HepG2 (cell line): ENCODE results near the gene FBXO28. TPM values are rescaled to one million over a fixed set of nuclear protein-coding genes. Genes with fewer than 3 reads are reported as not detected.

Source experiments
- ATAC-seq: fragments of 200-7000 bp; cut with Tn5 transposase; 3 replicates; pipeline ENCODE4 v1.9.1; 2020; ENCODE audit warnings: mild to moderate bottlenecking, moderate library complexity
- BruUV-seq: library from RNA; stranded (reverse); fragments of 400-500 nt; replicated peaks from 2 replicates; lab custom pipeline; 2021; lab: Mats Ljungman, UMichigan
- CTCF ChIA-PET: fragments of 300-600 bp; formaldehyde crosslinking; extraction: SDS; loops from one replicate; lab custom pipeline; 2021; ENCODE audit warnings: low total read pairs, inconsistent platforms, low intra/inter-chr PET ratio; lab: Yijun Ruan, JAX
- POLR2A ChIA-PET: fragments of 350-600 bp; sonication (Branson Sonifier 250); formaldehyde crosslinking; loops from one replicate; lab custom pipeline; 2020; ENCODE audit warnings: antibody characterized with exemption, inconsistent platforms; lab: Yijun Ruan, JAX
- DNase-seq: peaks from one replicate; pipeline ENCODE4 v3.0.0-alpha.2; 2015; ENCODE audit warnings: low spot score
- FAIRE-seq: peaks from 3 replicates; lab custom pipeline; 2011; peaks lifted over from hg19 to GRCh38; lab: Jason Lieb, UNC
- H2AFZ ChIP-seq: one replicate; pipeline ENCODE4 v1.6.1; 2011; ENCODE audit warnings: low read length, inconsistent platforms
- H3K27ac ChIP-seq: fragments of 300-600 bp; 3 replicates; pipeline ENCODE4 v1.8.0; 2011; ENCODE audit warnings: mixed run types, mild to moderate bottlenecking, mixed read lengths, low read length, inconsistent platforms; ENCODE audit not compliant: insufficient read depth; ENCODE audit errors: extremely low read length
- H3K27me3 ChIP-seq, 2 experiments: fragments of 200-600 bp in 1 of 2; 2 replicates in 1 of 2; 3 replicates in 1 of 2; pipeline versions ENCODE4 v1.6.0 to v1.8.0; 2011; ENCODE audit warnings: low read length in 2 of 2, mild to moderate bottlenecking in 2 of 2, moderate library complexity in 2 of 2, inconsistent platforms in 1 of 2; ENCODE audit not compliant: insufficient read depth in 2 of 2, control insufficient read depth in 1 of 2
- H3K36me3 ChIP-seq, 2 experiments: fragments of 200-600 bp in 1 of 2; replicated peaks in 1 of 2; 2 replicates in 1 of 2; 3 replicates in 1 of 2; pipeline versions ENCODE4 v1.5.1 to v1.8.0; 2011; ENCODE audit warnings: low read length in 2 of 2, inconsistent platforms in 1 of 2; ENCODE audit not compliant: insufficient read depth in 2 of 2, control insufficient read depth in 1 of 2
- H3K4me1 ChIP-seq: 2 replicates; pipeline ENCODE4 v1.5.1; 2012; ENCODE audit warnings: low read length, inconsistent platforms; ENCODE audit not compliant: insufficient read depth
- H3K4me2 ChIP-seq: 2 replicates; pipeline ENCODE4 v1.6.0; 2011; ENCODE audit warnings: low read depth, low read length, inconsistent platforms
- H3K4me3 ChIP-seq, 3 experiments: fragments of 200-600 bp in 1 of 3; sonication (generic), shearing (Covaris generic) in 1 of 3; replicated peaks in 1 of 3; 2 replicates each; pipeline ENCODE4 v1.5.1; 2011 to 2016; ENCODE audit warnings: low read length in 3 of 3, inconsistent platforms in 2 of 3, low read depth in 2 of 3, mild to moderate bottlenecking in 2 of 3, control low read depth in 1 of 3, mixed read lengths in 1 of 3; ENCODE audit not compliant: insufficient read depth in 1 of 3
- H3K79me2 ChIP-seq: one replicate; pipeline ENCODE4 v1.6.1; 2011; ENCODE audit warnings: low read length, inconsistent platforms; ENCODE audit not compliant: insufficient read depth
- H3K9ac ChIP-seq: 2 replicates; pipeline ENCODE4 v1.6.0; 2011; ENCODE audit warnings: mild to moderate bottlenecking, low read depth, low read length, inconsistent platforms; ENCODE audit not compliant: insufficient read depth
- H3K9me3 ChIP-seq: 2 replicates; pipeline ENCODE4 v1.5.1; 2012; ENCODE audit warnings: mild to moderate bottlenecking, low read length
- H4K20me1 ChIP-seq: 2 replicates; pipeline ENCODE4 v1.6.0; 2011; ENCODE audit warnings: inconsistent platforms, mild to moderate bottlenecking, low read length, moderate library complexity; ENCODE audit not compliant: insufficient read depth
- ARNT2 ChIP-seq: sonication (generic); formaldehyde crosslinking; IDR thresholded peaks from 2 replicates; pipeline ENCODE4 v1.8.0; 2022; ENCODE audit warnings: mild to moderate bottlenecking, low read depth, missing genetic modification reagents, moderate library complexity
- ARNTL ChIP-seq: sonication (generic); formaldehyde crosslinking; IDR thresholded peaks from 2 replicates; pipeline ENCODE4 v1.4.0; 2020; ENCODE audit warnings: mild to moderate bottlenecking, missing genetic modification reagents
- CBX2 ChIP-seq, 2 experiments: fragments of 200-600 bp in 1 of 2; sonication (generic); formaldehyde crosslinking in 1 of 2; IDR thresholded peaks; 2 replicates each; pipeline versions ENCODE4 v1.7.0 to v1.8.1; 2018 to 2022; ENCODE audit warnings: low read depth in 2 of 2, low read length in 1 of 2, mild to moderate bottlenecking in 1 of 2, missing genetic modification reagents in 1 of 2
- CCDC6 ChIP-seq: sonication (generic); formaldehyde crosslinking; IDR thresholded peaks from 2 replicates; pipeline ENCODE4 v1.8.1; 2022; ENCODE audit warnings: mild to moderate bottlenecking, missing genetic modification reagents, moderate library complexity
- CERS6 ChIP-seq: sonication (generic); formaldehyde crosslinking; IDR thresholded peaks from 2 replicates; pipeline ENCODE4 v1.5.0; 2020; ENCODE audit warnings: missing genetic modification reagents
- KMT2B ChIP-seq: IDR thresholded peaks from 2 replicates; pipeline ENCODE4 v1.6.1; 2016; ENCODE audit warnings: missing genetic modification reagents, missing compliant biosample characterization
- MLLT10 ChIP-seq: sonication (generic); formaldehyde crosslinking; IDR thresholded peaks from 2 replicates; pipeline ENCODE4 v1.4.0; 2020; ENCODE audit warnings: missing genetic modification reagents
- MLX ChIP-seq: IDR thresholded peaks from 2 replicates; pipeline ENCODE4 v1.6.1; 2016
- PREB ChIP-seq: sonication (generic); formaldehyde crosslinking; IDR thresholded peaks from 2 replicates; pipeline ENCODE4 v1.4.0; 2020; ENCODE audit warnings: missing genetic modification reagents
- RFXANK ChIP-seq: IDR thresholded peaks from 2 replicates; pipeline ENCODE4 v1.6.1; 2016
- U2AF1 ChIP-seq: fragments of 200-400 bp; formaldehyde crosslinking; optimal IDR thresholded peaks from 2 replicates; pipeline ENCODE3; 2017; ENCODE audit warnings: mild to moderate bottlenecking, low read depth, low read length
- ZBTB49 ChIP-seq: sonication (generic); formaldehyde crosslinking; IDR thresholded peaks from 2 replicates; pipeline ENCODE4 v1.4.0; 2020; ENCODE audit warnings: missing genetic modification reagents, borderline replicate concordance
- ZFAT ChIP-seq: sonication (generic); formaldehyde crosslinking; conservative IDR thresholded peaks from 2 replicates; pipeline ENCODE4 v1.8.1; 2023; ENCODE audit warnings: missing genetic modification reagents, inconsistent platforms
- ZNF337 ChIP-seq: sonication (generic); formaldehyde crosslinking; IDR thresholded peaks from 2 replicates; pipeline ENCODE4 v1.5.1; 2020; ENCODE audit warnings: missing genetic modification reagents, low read depth, mild to moderate bottlenecking, borderline replicate concordance
- ZNF570 ChIP-seq: sonication (generic); formaldehyde crosslinking; IDR thresholded peaks from 2 replicates; pipeline ENCODE4 v1.4.0; 2020; ENCODE audit warnings: mild to moderate bottlenecking, missing genetic modification reagents, borderline replicate concordance
- ZNF598 ChIP-seq: sonication (generic); formaldehyde crosslinking; IDR thresholded peaks from 2 replicates; pipeline ENCODE4 v1.5.1; 2020; ENCODE audit warnings: mild to moderate bottlenecking, missing genetic modification reagents, borderline replicate concordance
- WGBS: methylation state at CpG from one replicate; pipeline ENCODE4 v1.1.6; 2017; ENCODE audit warnings: low lambda C conversion rate; 5-methylcytosine and 5-hydroxymethylcytosine counted together
- in situ Hi-C: cut with HindIII; loops from 2 replicates; pipeline ENCODE4 v1.10.0; 2017; ENCODE audit warnings: low pct_unique_long_range_greater_than_20kb; ENCODE audit not compliant: extremely low pct_ligation_motif_present
- intact Hi-C: fragments of 100-400 bp; cut with micrococcal nuclease; formaldehyde crosslinking; loops from one replicate; pipeline ENCODE4 v1.10.0; 2022; ENCODE audit not compliant: unreplicated experiment
- polyA plus RNA-seq, 8 experiments: library from polyadenylated mRNA; depleted of rRNA in 3 of 8; stranded (reverse) in 7 of 8; unstranded in 1 of 8; fragments of >200 nt; fragmentation: Illumina TruSeq in 4 of 8; extraction: Trizol in 4 of 8; gene quantifications; 2 replicates each; pipeline versions ENCODE4 v1.2.1 to v1.2.3, GENCODE V29; 2011 to 2016; ENCODE audit warnings: low read depth in 4 of 8, missing spikeins in 1 of 8, mixed read lengths in 1 of 8; ENCODE audit not compliant: insufficient read depth in 1 of 8
- total RNA-seq, 5 experiments: library from RNA; depleted of rRNA; stranded (reverse); fragments of >200 nt; fragmentation: Illumina TruSeq; extraction: Trizol; gene quantifications; 2 replicates each; pipeline ENCODE4 v1.2.3, GENCODE V29; 2016; ENCODE audit warnings: low read depth in 1 of 5
- TF ChIP-seq, protein P1 (sequence below): sonication (generic); formaldehyde crosslinking; IDR thresholded peaks from 2 replicates; pipeline ENCODE4 v1.8.1; 2022; ENCODE audit warnings: low read depth, mild to moderate bottlenecking, missing genetic modification reagents

FBXO28 gene
- total and polyA plus RNA-seq, 2 of the 13 experiments (the other 11 are each of a cell fraction or from before 2014, with no cell fraction given), result 8.5 to 29.1 TPM

DNA sequence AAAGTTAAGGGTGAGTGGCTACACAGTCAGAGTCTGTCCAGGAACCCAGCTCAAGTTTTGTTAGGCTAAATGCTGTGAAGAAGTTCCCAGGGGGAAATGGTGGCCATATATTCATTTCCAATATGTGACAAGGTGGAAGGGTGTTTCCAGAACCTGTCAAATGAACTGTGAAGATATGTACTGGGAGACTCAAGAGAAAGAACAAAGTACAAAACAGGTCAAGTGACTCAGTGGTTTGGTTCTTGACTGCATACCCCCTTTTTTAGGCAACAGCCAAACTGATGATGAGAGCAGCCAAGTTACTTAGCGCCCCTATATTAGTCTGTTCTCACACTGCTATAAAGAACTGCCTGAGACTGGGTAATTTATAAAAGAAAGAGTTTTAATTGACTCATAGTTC is 18.6 kb upstream of the FBXO28 start (continued):
- TF ChIP-seq ARNT2 (CRISPR knock-in tag), result no peak
- TF ChIP-seq MLX (CRISPR knock-in tag), result no peak
- no peak for TF ChIP-seq CERS6 (CRISPR knock-in tag)
- TF ChIP-seq RFXANK, result no peak
- TF ChIP-seq CBX2 (IDR thresholded peaks at IDR 0.05; ENCODE audit: low read depth, low read length), result no peak
- no peak for TF ChIP-seq CBX2 (CRISPR knock-in tag; IDR thresholded peaks at IDR 0.05; ENCODE audit: low read depth)
- no peak for TF ChIP-seq ARNTL (CRISPR knock-in tag)
- TF ChIP-seq, protein P1, sequence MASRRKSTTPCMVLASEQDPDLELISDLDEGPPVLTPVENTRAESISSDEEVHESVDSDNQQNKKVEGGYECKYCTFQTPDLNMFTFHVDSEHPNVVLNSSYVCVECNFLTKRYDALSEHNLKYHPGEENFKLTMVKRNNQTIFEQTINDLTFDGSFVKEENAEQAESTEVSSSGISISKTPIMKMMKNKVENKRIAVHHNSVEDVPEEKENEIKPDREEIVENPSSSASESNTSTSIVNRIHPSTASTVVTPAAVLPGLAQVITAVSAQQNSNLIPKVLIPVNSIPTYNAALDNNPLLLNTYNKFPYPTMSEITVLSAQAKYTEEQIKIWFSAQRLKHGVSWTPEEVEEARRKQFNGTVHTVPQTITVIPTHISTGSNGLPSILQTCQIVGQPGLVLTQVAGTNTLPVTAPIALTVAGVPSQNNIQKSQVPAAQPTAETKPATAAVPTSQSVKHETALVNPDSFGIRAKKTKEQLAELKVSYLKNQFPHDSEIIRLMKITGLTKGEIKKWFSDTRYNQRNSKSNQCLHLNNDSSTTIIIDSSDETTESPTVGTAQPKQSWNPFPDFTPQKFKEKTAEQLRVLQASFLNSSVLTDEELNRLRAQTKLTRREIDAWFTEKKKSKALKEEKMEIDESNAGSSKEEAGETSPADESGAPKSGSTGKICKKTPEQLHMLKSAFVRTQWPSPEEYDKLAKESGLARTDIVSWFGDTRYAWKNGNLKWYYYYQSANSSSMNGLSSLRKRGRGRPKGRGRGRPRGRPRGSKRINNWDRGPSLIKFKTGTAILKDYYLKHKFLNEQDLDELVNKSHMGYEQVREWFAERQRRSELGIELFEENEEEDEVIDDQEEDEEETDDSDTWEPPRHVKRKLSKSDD (CRISPR knock-in tag), result no peak

DNA sequence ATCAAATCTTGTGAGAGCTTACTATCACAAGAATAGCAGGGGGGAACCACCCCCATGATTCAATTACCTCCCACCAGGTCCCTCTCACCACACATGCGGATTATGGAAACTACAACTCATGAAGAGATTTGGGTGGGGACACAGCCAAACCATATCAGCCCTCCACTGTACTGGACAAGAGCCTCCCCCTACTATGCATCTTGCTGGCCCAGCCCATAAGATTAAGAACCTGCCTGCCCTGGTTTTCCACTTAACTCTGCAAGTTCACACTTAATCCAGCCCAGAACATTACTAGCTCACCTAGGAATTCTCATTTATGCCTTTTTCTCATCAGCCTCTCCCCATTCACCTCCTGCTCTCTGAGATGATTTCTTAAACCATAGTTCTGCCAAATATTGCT is 18.0 kb upstream of the FBXO28 start:
- Histone ChIP-seq H3K4me1 (no peaks in the 10 kb centered on the region), H3K27ac (no peak overlapping the region), H3K4me2 (no peak overlapping the region), H3K36me3 (no peaks in the 10 kb centered on the region), H3K9me3 (no peaks in the 10 kb centered on the region), H3K4me3 (no peak overlapping the region), H2AFZ (no peak overlapping the region), H3K9ac (no peak overlapping the region), H3K27me3 (peaks cover 0 to 6% of the 10 kb centered on the region in 2 experiments; a peak in 2 of 5 replicates), H4K20me1 (no peaks in the 10 kb centered on the region), H3K79me2 (no peaks in the 10 kb centered on the region)
- ATAC-seq (no peak), FAIRE-seq (no peak), DNase-seq (no peak)
- POLR2A ChIA-PET, result no interaction called here
- intact Hi-C loops, result no loop called here
- in situ Hi-C loops, result no loop called here
- CTCF ChIA-PET, result no interaction called here
- BruUV-seq, result no TSS peak
- WGBS, result no CpG with 5 or more reads among the region's 1 CpG
- TF ChIP-seq ZFAT, result no peak
- TF ChIP-seq U2AF1, result no peak
- no peak for TF ChIP-seq ZBTB49 (CRISPR knock-in tag)
- TF ChIP-seq PREB (CRISPR knock-in tag), result no peak
- TF ChIP-seq KMT2B, result no peak
- TF ChIP-seq ZNF337 (CRISPR knock-in tag), result no peak
- no peak for TF ChIP-seq ZNF598 (CRISPR knock-in tag)
- no peak for TF ChIP-seq ZNF570 (CRISPR knock-in tag)
- TF ChIP-seq CCDC6, result no peak
- no peak for TF ChIP-seq MLLT10 (CRISPR knock-in tag)
